ENCODE data around the gene APOBEC3G.
A peak's percentile ranks its signal among the peaks of the same experiment; 100 is the strongest.

APOBEC3G gene

GRCh38 chr22:39101226-39101625, 24.2 kb downstream of the APOBEC3G start:
- Histone ChIP-seq H3K36me3 (ENCODE audit: control insufficient read depth, insufficient read depth, low read length) (no peaks in the 10 kb centered on the region), H3K27ac (ENCODE audit: insufficient read depth, low read length, poor library complexity, severe bottlenecking) (no peak overlapping the region), H3K4me1 (ENCODE audit: control insufficient read depth, insufficient read depth, low read length, poor library complexity, severe bottlenecking) (peaks cover 36% of the 10 kb centered on the region), H3K27me3 (replicated peaks; ENCODE audit: control insufficient read depth, insufficient read depth, low read length, poor library complexity, severe bottlenecking) (no peaks in the 10 kb centered on the region), H3K4me3 (ENCODE audit: insufficient read depth, low read depth, low read length, poor library complexity, severe bottlenecking) (no peak overlapping the region), H3K9me3 (ENCODE audit: control insufficient read depth, low read length) (no peaks in the 10 kb centered on the region)
- DNase-seq, result no peak

GRCh38 chr22:39103431-39103830, 26.4 kb downstream of the APOBEC3G start:
- DNase-seq, result no peak
- H3K27ac ChIP-seq (ENCODE audit: insufficient read depth, low read length, poor library complexity, severe bottlenecking), result no peak overlapping the region
- no peaks in the 10 kb centered on the region for H3K36me3 ChIP-seq (ENCODE audit: control insufficient read depth, insufficient read depth, low read length)
- H3K4me1 ChIP-seq (ENCODE audit: control insufficient read depth, insufficient read depth, low read length, poor library complexity, severe bottlenecking), result peaks cover 14% of the 10 kb centered on the region
- no peaks in the 10 kb centered on the region for H3K9me3 ChIP-seq (ENCODE audit: control insufficient read depth, low read length)
- H3K27me3 ChIP-seq (replicated peaks; ENCODE audit: control insufficient read depth, insufficient read depth, low read length, poor library complexity, severe bottlenecking), result no peaks in the 10 kb centered on the region
- H3K4me3 ChIP-seq (ENCODE audit: insufficient read depth, low read depth, low read length, poor library complexity, severe bottlenecking), result no peak overlapping the region

DNA sequence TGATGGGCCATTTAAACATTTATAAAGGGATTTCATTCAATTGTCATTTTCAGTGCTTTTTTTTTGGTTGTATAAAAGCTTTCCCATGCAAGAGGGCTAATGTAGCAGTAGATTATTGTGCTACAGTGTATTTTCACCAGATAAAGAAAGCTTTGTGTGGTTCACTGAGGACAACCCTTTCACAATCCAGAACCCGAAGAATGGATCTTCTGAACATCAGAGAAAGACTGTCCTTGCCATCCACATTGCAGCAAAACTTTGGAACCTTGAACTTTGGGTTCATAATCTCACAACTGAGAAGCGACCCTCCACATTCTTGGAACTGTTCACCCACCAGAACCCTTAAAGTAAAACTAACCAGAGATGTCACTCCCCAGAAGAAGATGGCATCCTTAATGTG, 29.3 kb downstream of the APOBEC3G start:
- Histone ChIP-seq H3K9me3 (ENCODE audit: control insufficient read depth, low read length) (no peaks in the 10 kb centered on the region), H3K27ac (ENCODE audit: insufficient read depth, low read length, poor library complexity, severe bottlenecking) (no peak overlapping the region), H3K4me1 (ENCODE audit: control insufficient read depth, insufficient read depth, low read length, poor library complexity, severe bottlenecking) (no peaks in the 10 kb centered on the region), H3K27me3 (replicated peaks; ENCODE audit: control insufficient read depth, insufficient read depth, low read length, poor library complexity, severe bottlenecking) (no peaks in the 10 kb centered on the region), H3K4me3 (ENCODE audit: insufficient read depth, low read depth, low read length, poor library complexity, severe bottlenecking) (no peak overlapping the region), H3K36me3 (ENCODE audit: control insufficient read depth, insufficient read depth, low read length) (no peaks in the 10 kb centered on the region)
- no peak for DNase-seq

GRCh38 chr22:39108487-39108886, 31.4 kb downstream of the APOBEC3G start:
- DNase-seq, result no peak
- Histone ChIP-seq H3K9me3 (ENCODE audit: control insufficient read depth, low read length) (no peaks in the 10 kb centered on the region), H3K4me1 (ENCODE audit: control insufficient read depth, insufficient read depth, low read length, poor library complexity, severe bottlenecking) (no peaks in the 10 kb centered on the region), H3K27ac (ENCODE audit: insufficient read depth, low read length, poor library complexity, severe bottlenecking) (no peak overlapping the region), H3K36me3 (ENCODE audit: control insufficient read depth, insufficient read depth, low read length) (no peaks in the 10 kb centered on the region), H3K27me3 (replicated peaks; ENCODE audit: control insufficient read depth, insufficient read depth, low read length, poor library complexity, severe bottlenecking) (no peaks in the 10 kb centered on the region), H3K4me3 (ENCODE audit: insufficient read depth, low read depth, low read length, poor library complexity, severe bottlenecking) (no peak overlapping the region)

- no peaks in the 10 kb centered on the region for H3K4me1 ChIP-seq (ENCODE audit: control insufficient read depth, insufficient read depth, low read length, poor library complexity, severe bottlenecking)
- H3K27me3 ChIP-seq (replicated peaks; ENCODE audit: control insufficient read depth, insufficient read depth, low read length, poor library complexity, severe bottlenecking), result no peaks in the 10 kb centered on the region
- no peaks in the 10 kb centered on the region for H3K9me3 ChIP-seq (ENCODE audit: control insufficient read depth, low read length)
- no peak overlapping the region for H3K4me3 ChIP-seq (ENCODE audit: insufficient read depth, low read depth, low read length, poor library complexity, severe bottlenecking)
- DNase-seq, result no peak
- H3K36me3 ChIP-seq (ENCODE audit: control insufficient read depth, insufficient read depth, low read length), result no peaks in the 10 kb centered on the region
- no peak overlapping the region for H3K27ac ChIP-seq (ENCODE audit: insufficient read depth, low read length, poor library complexity, severe bottlenecking)
Observed at GRCh38 chr22:39109361-39109760, 32.3 kb downstream of the APOBEC3G start.

GRCh38 chr22:39110631-39111561, 33.8 kb downstream of the APOBEC3G start:
- Histone ChIP-seq H3K27ac (ENCODE audit: insufficient read depth, low read length, poor library complexity, severe bottlenecking) (no peak overlapping the region), H3K27me3 (replicated peaks; ENCODE audit: control insufficient read depth, insufficient read depth, low read length, poor library complexity, severe bottlenecking) (no peaks in the 10 kb centered on the region), H3K36me3 (ENCODE audit: control insufficient read depth, insufficient read depth, low read length) (no peaks in the 10 kb centered on the region), H3K9me3 (ENCODE audit: control insufficient read depth, low read length) (no peaks in the 10 kb centered on the region), H3K4me3 (ENCODE audit: insufficient read depth, low read depth, low read length, poor library complexity, severe bottlenecking) (no peak overlapping the region), H3K4me1 (ENCODE audit: control insufficient read depth, insufficient read depth, low read length, poor library complexity, severe bottlenecking) (no peaks in the 10 kb centered on the region)
- DNase-seq, result no peak

DNA sequence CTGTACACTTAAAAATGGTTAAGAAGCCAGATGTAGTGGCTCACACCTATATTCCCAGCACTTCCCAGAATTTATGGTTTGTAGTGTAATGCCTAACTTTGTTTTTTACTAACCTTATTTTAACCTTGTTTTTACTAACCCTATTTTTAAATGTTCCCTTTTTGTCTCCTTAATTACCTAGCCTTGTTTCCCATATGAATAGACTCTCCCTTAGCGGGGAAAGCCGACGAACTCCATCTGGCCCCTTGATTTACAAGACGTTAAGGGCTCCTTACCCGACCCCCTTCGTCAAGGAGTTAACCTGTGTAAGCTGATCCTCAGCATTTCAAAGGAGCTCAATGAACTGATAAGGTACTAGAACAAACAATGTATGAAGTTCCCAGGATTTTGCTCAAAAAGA, 37.0 kb downstream of the APOBEC3G start:
- H3K36me3 ChIP-seq (ENCODE audit: control insufficient read depth, insufficient read depth, low read length), result no peaks in the 10 kb centered on the region
- no peak overlapping the region for H3K4me3 ChIP-seq (ENCODE audit: insufficient read depth, low read depth, low read length, poor library complexity, severe bottlenecking)
- H3K27me3 ChIP-seq (replicated peaks; ENCODE audit: control insufficient read depth, insufficient read depth, low read length, poor library complexity, severe bottlenecking), result no peaks in the 10 kb centered on the region
- DNase-seq, result no peak
- no peak overlapping the region for H3K27ac ChIP-seq (ENCODE audit: insufficient read depth, low read length, poor library complexity, severe bottlenecking)
- H3K9me3 ChIP-seq (ENCODE audit: control insufficient read depth, low read length), result no peaks in the 10 kb centered on the region
- H3K4me1 ChIP-seq (ENCODE audit: control insufficient read depth, insufficient read depth, low read length, poor library complexity, severe bottlenecking), result peaks cover 18% of the 10 kb centered on the region

DNA sequence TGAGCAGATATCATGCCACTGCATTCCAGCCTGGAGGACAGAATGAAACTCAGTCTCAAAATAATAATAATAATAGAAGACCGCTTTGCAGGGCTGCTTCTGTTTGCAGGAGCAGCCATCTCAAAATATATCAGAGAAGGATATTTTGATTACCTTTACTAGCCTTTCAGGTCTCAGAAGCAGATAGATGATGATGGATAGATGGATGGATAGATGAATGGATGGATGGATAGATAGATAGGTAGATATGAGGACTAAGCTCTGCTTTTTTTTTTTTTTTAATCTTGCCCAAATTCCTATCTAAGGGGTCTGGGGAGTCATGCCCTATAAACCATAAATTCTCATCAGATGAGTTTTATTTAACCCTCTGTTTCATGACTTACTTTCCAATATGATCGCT, 38.5 kb downstream of the APOBEC3G start:
- Histone ChIP-seq H3K27ac (ENCODE audit: insufficient read depth, low read length, poor library complexity, severe bottlenecking) (no peak overlapping the region), H3K36me3 (ENCODE audit: control insufficient read depth, insufficient read depth, low read length) (no peaks in the 10 kb centered on the region), H3K9me3 (ENCODE audit: control insufficient read depth, low read length) (no peaks in the 10 kb centered on the region), H3K27me3 (replicated peaks; ENCODE audit: control insufficient read depth, insufficient read depth, low read length, poor library complexity, severe bottlenecking) (no peaks in the 10 kb centered on the region), H3K4me3 (ENCODE audit: insufficient read depth, low read depth, low read length, poor library complexity, severe bottlenecking) (no peak overlapping the region), H3K4me1 (ENCODE audit: control insufficient read depth, insufficient read depth, low read length, poor library complexity, severe bottlenecking) (peaks cover 18% of the 10 kb centered on the region)
- DNase-seq, result no peak

- no peaks in the 10 kb centered on the region for H3K27me3 ChIP-seq (replicated peaks; ENCODE audit: control insufficient read depth, insufficient read depth, low read length, poor library complexity, severe bottlenecking)
- H3K27ac ChIP-seq (ENCODE audit: insufficient read depth, low read length, poor library complexity, severe bottlenecking), result no peak overlapping the region
- no peaks in the 10 kb centered on the region for H3K36me3 ChIP-seq (ENCODE audit: control insufficient read depth, insufficient read depth, low read length)
- no peak overlapping the region for H3K4me3 ChIP-seq (ENCODE audit: insufficient read depth, low read depth, low read length, poor library complexity, severe bottlenecking)
- DNase-seq, result no peak
- peaks cover 18% of the 10 kb centered on the region for H3K4me1 ChIP-seq (ENCODE audit: control insufficient read depth, insufficient read depth, low read length, poor library complexity, severe bottlenecking)
- no peaks in the 10 kb centered on the region for H3K9me3 ChIP-seq (ENCODE audit: control insufficient read depth, low read length)
Observed at GRCh38 chr22:39115977-39116621, 39.0 kb downstream of the APOBEC3G start.

GRCh38 chr22:39117585-39118191, 40.6 kb downstream of the APOBEC3G start:
- DNase-seq, result peak; percentile 54 to 58 (median 54)
- Histone ChIP-seq H3K36me3 (ENCODE audit: control insufficient read depth, insufficient read depth, low read length) (no peaks in the 10 kb centered on the region), H3K4me3 (ENCODE audit: insufficient read depth, low read depth, low read length, poor library complexity, severe bottlenecking) (no peak overlapping the region), H3K9me3 (ENCODE audit: control insufficient read depth, low read length) (no peaks in the 10 kb centered on the region), H3K27me3 (replicated peaks; ENCODE audit: control insufficient read depth, insufficient read depth, low read length, poor library complexity, severe bottlenecking) (no peaks in the 10 kb centered on the region), H3K27ac (ENCODE audit: insufficient read depth, low read length, poor library complexity, severe bottlenecking) (peak overlapping the region; percentile 19), H3K4me1 (ENCODE audit: control insufficient read depth, insufficient read depth, low read length, poor library complexity, severe bottlenecking) (peaks cover 18% of the 10 kb centered on the region)
